ENCODE results near the gene APOO. TPM values are rescaled to one million over a fixed set of nuclear protein-coding genes. Genes with fewer than 3 reads are reported as not detected.

APOO gene
- total and polyA plus RNA-seq, 9 donors = 6.0 to 39.5 (median 13.3) TPM

GRCh38 chrX:23902419-23902818 is 5.3 kb downstream of the APOO start:
- DNase-seq = no peak
- Histone ChIP-seq H3K4me1 (ENCODE audit: insufficient read depth) (peaks cover 3% of the 10 kb centered on the region), H3K9me3 (no peaks in the 10 kb centered on the region), H3K27me3 (no peaks in the 10 kb centered on the region), H3K4me3 (no peak overlapping the region), H3K36me3 (no peaks in the 10 kb centered on the region), H3K27ac (no peak overlapping the region)
- peak in 2 of 3 donors; percentile 58 to 62 for TF ChIP-seq CTCF (IDR thresholded peaks at IDR 0.05)
- TF ChIP-seq POLR2A (IDR thresholded peaks at IDR 0.05) = no peak
- 4 to 8% (median 6%) methylated on average over 2 of the region's 2 CpGs for WGBS, 3 donors
- intact Hi-C loops (cut with DNase I) = loop anchor here (1.0 to 10.0 kb wide), 7 partner anchors 118 to 208 kb away; partner anchors contain the start of genes SAT1 (in 3 of the 4) and KLHL15 (in 1 of the 4)

- no peak overlapping the region for H3K4me3 ChIP-seq
- WGBS, 3 donors = 19 to 47% (median 38%) methylated on average over 1 of the region's 1 CpG
- H3K27ac ChIP-seq = no peak overlapping the region
- TF ChIP-seq CTCF (IDR thresholded peaks at IDR 0.05) (peak in 1 of 3 donors; percentile 34), EP300 (IDR thresholded peaks at IDR 0.05) (no peak)
- H3K36me3 ChIP-seq = no peaks in the 10 kb centered on the region
- H3K4me1 ChIP-seq (ENCODE audit: insufficient read depth) = peaks cover 3% of the 10 kb centered on the region
- no peaks in the 10 kb centered on the region for H3K9me3 ChIP-seq
- peak in 3 of 5 donors; percentile 33 to 59 (median 34) for DNase-seq
- intact Hi-C loops (cut with DNase I) = loop anchor here (1.0 to 10.0 kb wide), 7 partner anchors 117 to 207 kb away; partner anchors contain the start of genes SAT1 (in 3 of the 4) and KLHL15 (in 1 of the 4)
- no peaks in the 10 kb centered on the region for H3K27me3 ChIP-seq
These were observed 5.9 kb downstream of the APOO start for GRCh38 chrX:23901805-23902204.

DNA sequence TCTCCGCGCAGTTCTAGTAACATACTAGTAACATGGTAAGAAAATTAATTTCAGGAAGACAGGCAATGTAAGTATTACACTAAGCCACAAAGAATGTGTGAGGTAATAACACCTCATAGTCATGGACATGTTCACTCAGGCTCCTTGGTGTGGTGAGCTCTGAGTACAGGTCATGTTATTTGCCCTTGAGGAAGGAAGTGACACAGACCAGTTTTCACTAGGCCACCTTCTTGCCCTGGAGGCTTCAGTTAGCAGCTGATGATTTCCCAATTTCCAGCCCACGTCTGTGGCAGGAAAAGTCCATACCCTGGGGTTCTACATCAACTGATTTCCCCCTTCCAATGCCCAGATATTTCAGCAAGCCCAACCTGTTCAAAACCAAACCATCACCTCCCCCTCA is 6.7 kb downstream of the APOO start:
- WGBS, 3 donors = 67 to 77% (median 74%) methylated on average over 3 of the region's 3 CpGs
- TF ChIP-seq CTCF (IDR thresholded peaks at IDR 0.05) (no peak), EP300 (IDR thresholded peaks at IDR 0.05) (no peak), POLR2A (IDR thresholded peaks at IDR 0.05) (no peak)
- no peaks in the 10 kb centered on the region for H3K36me3 ChIP-seq
- peaks cover 3% of the 10 kb centered on the region for H3K4me1 ChIP-seq (ENCODE audit: insufficient read depth)
- H3K4me3 ChIP-seq = no peak overlapping the region
- H3K9me3 ChIP-seq = no peaks in the 10 kb centered on the region
- DNase-seq = no peak
- intact Hi-C loops (cut with DNase I) = loop anchor here (5.0 to 10.0 kb wide), 6 partner anchors 116 to 206 kb away; partner anchors contain the start of genes SAT1 (in 2 of the 4) and KLHL15 (in 1 of the 4)
- H3K27ac ChIP-seq = no peak overlapping the region
- no peaks in the 10 kb centered on the region for H3K27me3 ChIP-seq

- Histone ChIP-seq H3K27me3 (no peaks in the 10 kb centered on the region), H3K36me3 (no peaks in the 10 kb centered on the region), H3K4me3 (no peak overlapping the region), H3K27ac (no peak overlapping the region), H3K9me3 (no peaks in the 10 kb centered on the region), H3K4me1 (ENCODE audit: insufficient read depth) (peaks cover 3% of the 10 kb centered on the region)
- intact Hi-C loops (cut with DNase I) = loop anchor here (5.0 to 10.0 kb wide), 6 partner anchors 116 to 206 kb away; partner anchors contain the start of genes SAT1 (in 2 of the 4) and KLHL15 (in 1 of the 4)
- WGBS, 3 donors = 75 to 83% (median 77%) methylated on average over 12 of the region's 12 CpGs
- TF ChIP-seq EP300 (IDR thresholded peaks at IDR 0.05) = no peak
- TF ChIP-seq POLR2A (IDR thresholded peaks at IDR 0.05) = no peak
- no peak for TF ChIP-seq CTCF (IDR thresholded peaks at IDR 0.05)
- DNase-seq = no peak
These were observed 7.4 kb downstream of the APOO start for GRCh38 chrX:23900220-23900797.
